ENCODE results near the gene UTF1.

DNA sequence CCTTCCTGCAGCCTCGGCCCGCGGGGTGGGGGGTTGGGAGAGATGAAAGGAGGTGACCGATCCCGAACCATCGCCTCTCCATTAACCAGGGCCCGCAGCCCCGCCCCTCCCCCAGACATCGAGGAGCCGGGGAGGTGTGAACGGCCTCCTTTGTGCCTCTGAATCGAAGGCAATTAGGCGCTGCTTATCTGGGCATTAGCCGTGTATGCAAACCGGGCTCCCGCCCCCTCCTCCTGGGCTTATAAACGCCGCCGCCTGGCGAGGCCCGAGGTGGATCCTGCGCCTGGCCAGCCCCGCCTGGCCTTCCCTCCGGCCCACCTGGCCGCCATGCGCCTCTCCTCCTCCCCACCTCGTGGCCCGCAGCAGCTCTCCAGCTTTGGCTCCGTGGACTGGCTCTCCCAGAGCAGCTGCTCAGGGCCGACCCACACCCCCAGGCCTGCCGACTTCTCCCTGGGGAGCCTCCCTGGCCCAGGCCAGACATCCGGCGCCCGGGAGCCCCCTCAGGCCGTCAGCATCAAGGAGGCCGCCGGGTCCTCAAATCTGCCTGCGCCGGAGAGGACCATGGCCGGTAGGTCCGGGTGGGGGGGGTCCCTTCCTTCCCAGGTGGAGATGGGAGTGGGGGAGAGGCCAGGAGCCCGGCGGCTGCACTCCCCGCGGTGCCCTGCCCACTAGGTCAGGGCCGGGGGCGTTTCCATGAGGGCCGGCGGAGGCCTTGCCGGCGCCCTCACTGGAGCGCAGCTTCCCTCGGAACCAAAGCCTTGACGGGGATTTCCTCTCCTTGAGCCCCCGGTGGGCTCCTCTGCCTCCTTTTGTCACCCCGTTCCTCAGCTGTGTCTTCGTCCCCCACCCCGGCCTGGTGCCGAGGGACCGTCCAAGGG lies 7.8 kb downstream of the UTF1 start, which contains the start of gene VENTX:
- TF ChIP-seq EZH2 (IDR thresholded peaks at IDR 0.05; ENCODE audit: insufficient read depth, poor library complexity, severe bottlenecking): no peak
- no peak for TF ChIP-seq EZH2phosphoT487 (IDR thresholded peaks at IDR 0.05; ENCODE audit: insufficient read depth, low read depth)

Data from GM23248 (cell line).